Ecto neural progenitor cell (in vitro differentiated cells): Measurements from ENCODE around the gene IL2RA.
A peak's percentile ranks its signal among the peaks of the same experiment; 100 is the strongest.
"Not testable (repeated sequence)": the region's sequence is repeated elsewhere in the genome, so short reads cannot be mapped to it uniquely, and the experiment has no call there.

Experiments
- DNase-seq: peaks from one replicate; pipeline ENCODE4 v3.0.0-alpha.2; 2018; ENCODE audit warnings: low spot score

IL2RA gene

GRCh38 chr10:6056411-6057135, 5.6 kb downstream of the IL2RA start:
- peak; percentile 7 for DNase-seq

- DNase-seq, result peak; percentile 3
Measured at GRCh38 chr10:6055929-6056328, 6.2 kb downstream of the IL2RA start.

- no peak for DNase-seq
Measured at GRCh38 chr10:6054884-6055283, 7.3 kb downstream of the IL2RA start.

- peak; percentile 43 for DNase-seq
Measured at GRCh38 chr10:6053816-6054631, 8.1 kb downstream of the IL2RA start.

- DNase-seq, result no peak
Measured at GRCh38 chr10:6053303-6053702, 8.9 kb downstream of the IL2RA start.

GRCh38 chr10:6052247-6053221, 9.6 kb downstream of the IL2RA start:
- peak; percentile 30 for DNase-seq

GRCh38 chr10:6050801-6051445, 11.2 kb downstream of the IL2RA start:
- peak; percentile 44 for DNase-seq

- DNase-seq, result peak; percentile 10
Measured at GRCh38 chr10:6049031-6049400, 13.2 kb downstream of the IL2RA start.

GRCh38 chr10:6048281-6049030, 13.7 kb downstream of the IL2RA start:
- peak; percentile 18 for DNase-seq

GRCh38 chr10:6047847-6048246, 14.3 kb downstream of the IL2RA start:
- DNase-seq, result peak; percentile 20

- peak; percentile 23 for DNase-seq
Measured at GRCh38 chr10:6046773-6047611, 15.2 kb downstream of the IL2RA start.

- peak; percentile 16 for DNase-seq
Measured at GRCh38 chr10:6045878-6046772, 16.0 kb downstream of the IL2RA start.

GRCh38 chr10:6045314-6045848, 16.8 kb downstream of the IL2RA start:
- DNase-seq, result peak; percentile 11

GRCh38 chr10:6044751-6045313, 17.3 kb downstream of the IL2RA start:
- DNase-seq, result peak; percentile 10

- DNase-seq, result peak; percentile 17
Measured at GRCh38 chr10:6044060-6044459, 18.1 kb downstream of the IL2RA start.

GRCh38 chr10:6043377-6043776, 18.8 kb downstream of the IL2RA start:
- DNase-seq, result not testable (repeated sequence)

GRCh38 chr10:6040205-6040604, 22.0 kb downstream of the IL2RA start:
- DNase-seq, result no peak

- peak; percentile 10 for DNase-seq
Measured at GRCh38 chr10:6039711-6040110, 22.5 kb downstream of the IL2RA start.
